OCI-LY7 (cell line): ENCODE data around the gene CDH19. TPM values are rescaled to one million over a fixed set of nuclear protein-coding genes. Genes with fewer than 3 reads are reported as not detected.

Source experiments
- BruUV-seq: library from RNA; stranded (reverse); fragments of 400-500 nt; replicated peaks from 2 replicates; lab custom pipeline; 2021; lab: Mats Ljungman, UMichigan
- CTCF ChIA-PET: fragments of 300-600 bp; sonication (Branson Sonifier 250); formaldehyde crosslinking; loops from one replicate; lab custom pipeline; 2022; ENCODE audit warnings: antibody characterized with exemption; ENCODE audit not compliant: unreplicated experiment; lab: Charles Lee
- POLR2A ChIA-PET: fragments of 300-600 bp; sonication (Branson Sonifier 250); formaldehyde crosslinking; loops from one replicate; lab custom pipeline; 2022; ENCODE audit warnings: antibody characterized with exemption; lab: Charles Lee
- DNase-seq: peaks from one replicate; pipeline ENCODE4 v3.0.0-alpha.2; 2015; ENCODE audit warnings: low spot score
- H2AFZ ChIP-seq: fragments of 200-600 bp; sonication (generic), shearing (Covaris generic); 2 replicates; pipeline ENCODE4 v1.6.1; 2014; ENCODE audit warnings: mild to moderate bottlenecking, antibody characterized with exemption, low read length, moderate library complexity
- H3K27ac ChIP-seq: fragments of 200-600 bp; sonication (generic); 2 replicates; pipeline ENCODE4 v1.5.1; 2014; ENCODE audit warnings: mixed run types, low read depth, mild to moderate bottlenecking, moderate library complexity, low read length, inconsistent platforms; ENCODE audit not compliant: poor library complexity, severe bottlenecking
- H3K36me3 ChIP-seq: fragments of 200-600 bp; sonication (generic); 2 replicates; pipeline ENCODE4 v1.6.1; 2014; ENCODE audit warnings: mild to moderate bottlenecking, antibody characterized with exemption, low read length, moderate library complexity, mixed read lengths; ENCODE audit not compliant: insufficient read depth
- H3K4me1 ChIP-seq: fragments of 200-600 bp; sonication (generic); 2 replicates; pipeline ENCODE4 v1.5.1; 2014; ENCODE audit warnings: mild to moderate bottlenecking, low read length; ENCODE audit not compliant: insufficient read depth, poor library complexity, severe bottlenecking
- H3K4me2 ChIP-seq: fragments of 200-600 bp; sonication (generic); 2 replicates; pipeline ENCODE4 v1.6.1; 2014; ENCODE audit warnings: mild to moderate bottlenecking, low read length
- H3K4me3 ChIP-seq: fragments of 200-600 bp; sonication (generic); 2 replicates; pipeline ENCODE4 v1.5.1; 2014; ENCODE audit warnings: mild to moderate bottlenecking, low read depth, low read length; ENCODE audit not compliant: poor library complexity, severe bottlenecking
- H3K79me2 ChIP-seq: fragments of 200-600 bp; sonication (generic); 2 replicates; pipeline ENCODE4 v1.6.1; 2016; ENCODE audit warnings: low read depth, mild to moderate bottlenecking, low read length, moderate library complexity, mixed read lengths; ENCODE audit not compliant: insufficient read depth
- H3K9me2 ChIP-seq: fragments of 200-600 bp; sonication (generic); 2 replicates; pipeline ENCODE4 v1.6.1; 2016; ENCODE audit warnings: mild to moderate bottlenecking, low read length, mixed read lengths; ENCODE audit not compliant: insufficient read depth
- H3K9me3 ChIP-seq: fragments of 200-600 bp; sonication (generic); 2 replicates; pipeline ENCODE4 v1.6.1; 2014; ENCODE audit warnings: mild to moderate bottlenecking, mixed run types, low read length, mixed read lengths
- H4K20me1 ChIP-seq: fragments of 200-600 bp; sonication (generic); 2 replicates; pipeline ENCODE4 v1.6.1; 2014; ENCODE audit warnings: mild to moderate bottlenecking, antibody characterized with exemption, low read length, moderate library complexity, mixed read lengths; ENCODE audit not compliant: insufficient read depth
- EZH2phosphoT487 ChIP-seq: fragments of 200-600 bp; sonication (generic); IDR thresholded peaks from 2 replicates; pipeline ENCODE4 v1.6.1; 2018; ENCODE audit warnings: low read depth, borderline replicate concordance, mild to moderate bottlenecking, mixed run types, antibody characterized with exemption, low read length, moderate library complexity, mixed read lengths
- intact Hi-C: fragments of 100-400 bp; cut with micrococcal nuclease; formaldehyde crosslinking; loops from one replicate; pipeline ENCODE4 v1.10.0; 2022; ENCODE audit not compliant: unreplicated experiment
- total RNA-seq, 2 experiments: library from RNA; depleted of rRNA in 1 of 2; stranded (reverse); fragments of >200 nt in 1 of 2; shearing (Covaris generic) in 1 of 2; gene quantifications; 2 replicates each; pipeline ENCODE4 v1.2.3, GENCODE V29; 2014 to 2022
- TF ChIP-seq, protein P1 (sequence below): fragments of 200-600 bp; sonication (generic); conservative IDR thresholded peaks from 2 replicates; pipeline ENCODE4 v1.5.1; 2014; ENCODE audit warnings: mild to moderate bottlenecking, antibody characterized with exemption, low read length, moderate library complexity, mixed read lengths

CDH19 gene
- total RNA-seq, 2 experiments from 2014 or later = not detected

DNA sequence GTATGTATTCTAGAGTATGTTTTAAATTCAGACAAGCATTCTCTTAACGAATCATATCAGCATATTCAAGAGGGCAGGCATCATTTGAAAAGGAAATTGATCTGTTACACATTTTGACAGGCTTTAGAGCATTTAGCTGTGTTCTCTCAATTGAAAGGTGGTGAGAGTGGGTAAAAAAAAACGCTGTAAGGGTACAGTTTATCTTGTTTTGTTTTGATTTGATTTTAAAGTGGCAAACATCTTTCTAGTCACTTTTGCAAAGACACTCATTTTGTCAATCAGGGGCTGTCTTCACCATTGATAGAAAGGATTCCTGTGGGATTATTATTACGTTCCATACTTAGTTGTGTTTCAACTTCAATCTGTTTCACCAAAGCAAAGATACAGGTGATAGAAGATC, 2.2 kb downstream of the CDH19 start:
- intact Hi-C loops = no loop called here
- TF ChIP-seq, protein P1, sequence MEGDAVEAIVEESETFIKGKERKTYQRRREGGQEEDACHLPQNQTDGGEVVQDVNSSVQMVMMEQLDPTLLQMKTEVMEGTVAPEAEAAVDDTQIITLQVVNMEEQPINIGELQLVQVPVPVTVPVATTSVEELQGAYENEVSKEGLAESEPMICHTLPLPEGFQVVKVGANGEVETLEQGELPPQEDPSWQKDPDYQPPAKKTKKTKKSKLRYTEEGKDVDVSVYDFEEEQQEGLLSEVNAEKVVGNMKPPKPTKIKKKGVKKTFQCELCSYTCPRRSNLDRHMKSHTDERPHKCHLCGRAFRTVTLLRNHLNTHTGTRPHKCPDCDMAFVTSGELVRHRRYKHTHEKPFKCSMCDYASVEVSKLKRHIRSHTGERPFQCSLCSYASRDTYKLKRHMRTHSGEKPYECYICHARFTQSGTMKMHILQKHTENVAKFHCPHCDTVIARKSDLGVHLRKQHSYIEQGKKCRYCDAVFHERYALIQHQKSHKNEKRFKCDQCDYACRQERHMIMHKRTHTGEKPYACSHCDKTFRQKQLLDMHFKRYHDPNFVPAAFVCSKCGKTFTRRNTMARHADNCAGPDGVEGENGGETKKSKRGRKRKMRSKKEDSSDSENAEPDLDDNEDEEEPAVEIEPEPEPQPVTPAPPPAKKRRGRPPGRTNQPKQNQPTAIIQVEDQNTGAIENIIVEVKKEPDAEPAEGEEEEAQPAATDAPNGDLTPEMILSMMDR = no peak
- TF ChIP-seq EZH2phosphoT487 = no peak
- H3K36me3 ChIP-seq = no peaks in the 10 kb centered on the region
- H3K79me2 ChIP-seq = no peaks in the 10 kb centered on the region
- no peak overlapping the region for H2AFZ ChIP-seq
- no peak for DNase-seq
- no TSS peak for BruUV-seq
- H3K4me1 ChIP-seq = no peaks in the 10 kb centered on the region
- POLR2A ChIA-PET = no interaction called here
- no peak overlapping the region for H3K4me3 ChIP-seq
- H3K9me3 ChIP-seq = no peaks in the 10 kb centered on the region
- H3K27ac ChIP-seq = no peak overlapping the region
- no peaks in the 10 kb centered on the region for H4K20me1 ChIP-seq
- H3K4me2 ChIP-seq = no peak overlapping the region
- H3K9me2 ChIP-seq = no peaks in the 10 kb centered on the region
- CTCF ChIA-PET = no interaction called here

DNA sequence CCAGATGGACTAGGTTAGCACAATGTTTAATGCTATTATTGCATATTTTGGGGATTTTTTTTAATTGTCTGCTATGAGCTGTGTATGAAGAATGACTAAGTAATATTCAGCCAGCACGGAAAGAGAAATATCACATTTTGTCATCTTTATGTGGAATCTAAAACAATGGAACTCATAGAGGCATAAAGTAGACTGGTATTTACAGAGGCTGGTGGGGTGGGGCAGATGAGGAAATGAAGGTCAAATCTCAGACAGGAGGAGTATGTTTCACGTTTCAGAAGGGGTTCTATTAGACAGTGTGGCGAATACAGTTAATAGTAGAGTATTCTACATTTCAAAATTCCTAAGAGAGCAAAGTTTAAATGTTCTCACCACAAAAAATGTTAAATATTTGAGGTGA, 4.7 kb downstream of the CDH19 start:
- no TSS peak for BruUV-seq
- no peaks in the 10 kb centered on the region for H4K20me1 ChIP-seq

DNA sequence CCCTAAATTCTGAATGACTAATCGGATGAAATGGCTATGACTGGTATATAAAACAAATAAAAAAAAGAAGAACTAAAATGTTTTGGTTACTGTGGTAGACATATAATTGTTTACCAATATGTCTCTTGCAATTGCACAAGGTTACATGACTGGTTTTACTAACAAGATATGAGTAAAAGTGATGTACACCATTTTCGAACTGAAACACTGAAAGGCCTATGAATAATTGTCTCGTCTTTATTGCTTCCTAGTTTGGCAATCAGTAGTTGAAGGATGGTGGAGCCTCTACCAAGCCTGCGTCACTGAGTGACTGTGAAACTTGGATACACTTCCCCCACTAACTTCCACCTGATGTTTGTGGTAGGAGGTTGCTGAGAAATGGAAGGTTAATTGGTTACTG, 16.5 kb downstream of the CDH19 start:
- intact Hi-C loops = no loop called here
- ChIA-PET POLR2A (no interaction called here), CTCF (no interaction called here)
- TF ChIP-seq, protein P1 = no peak
- TF ChIP-seq EZH2phosphoT487 = no peak
- no peaks in the 10 kb centered on the region for H3K4me1 ChIP-seq
- H3K4me3 ChIP-seq = no peak overlapping the region
- BruUV-seq = no TSS peak
- no peak overlapping the region for H2AFZ ChIP-seq
- H4K20me1 ChIP-seq = no peaks in the 10 kb centered on the region
- H3K27ac ChIP-seq = no peak overlapping the region
- DNase-seq = no peak
- H3K79me2 ChIP-seq = no peaks in the 10 kb centered on the region
- H3K36me3 ChIP-seq = no peaks in the 10 kb centered on the region
- H3K4me2 ChIP-seq = no peak overlapping the region
- H3K9me3 ChIP-seq = no peaks in the 10 kb centered on the region
- no peaks in the 10 kb centered on the region for H3K9me2 ChIP-seq

More for the DNA sequence above, 4.7 kb downstream of the CDH19 start:
- Histone ChIP-seq H3K4me1 (no peaks in the 10 kb centered on the region), H3K4me2 (no peak overlapping the region), H3K27ac (no peak overlapping the region), H3K36me3 (no peaks in the 10 kb centered on the region), H3K4me3 (no peak overlapping the region), H3K79me2 (no peaks in the 10 kb centered on the region), H3K9me3 (no peaks in the 10 kb centered on the region), H2AFZ (no peak overlapping the region), H3K9me2 (no peaks in the 10 kb centered on the region)
- DNase-seq = no peak
- intact Hi-C loops = no loop called here
- CTCF ChIA-PET = no interaction called here
- POLR2A ChIA-PET = no interaction called here
- no peak for TF ChIP-seq EZH2phosphoT487
- TF ChIP-seq, protein P1 = no peak
